ENCODE data around the gene TAS2R14.

Gene TAS2R14

DNA sequence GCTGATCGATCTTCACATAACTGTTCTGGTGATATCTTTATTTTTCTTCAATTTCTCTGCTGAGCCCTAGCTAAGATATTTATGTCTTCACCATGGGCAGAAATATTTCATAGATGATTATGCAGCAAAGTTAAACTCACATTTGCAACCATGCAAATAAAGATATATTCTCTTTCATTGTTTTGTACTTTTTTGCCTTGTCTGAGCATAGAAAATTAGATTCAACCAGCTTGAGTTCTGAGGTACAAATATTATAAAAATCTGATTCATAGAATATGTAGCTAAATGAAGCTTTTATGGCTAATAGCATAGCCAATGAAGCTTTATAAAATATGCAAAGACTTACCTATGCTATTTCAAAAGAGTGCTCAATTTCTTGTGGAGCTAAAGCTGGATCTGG is 29.6 kb downstream of the TAS2R14 start, which contains the start of gene TAS2R13:
TSS of gene TAS2R13 (minus strand) at position 101 of the 400 bp plus-strand sequence. CDS start 264 bp downstream, outside the sequence.
- H3K4me3 ChIP-seq (ENCODE audit: low read depth in 1 of 2, low read length in 1 of 2) = no peak within 1 kb of the TSS
- no peaks in the 10 kb centered on the region for H3K27me3 ChIP-seq
- no peak within 1 kb of the TSS for H3K27ac ChIP-seq
- TF ChIP-seq, protein P1, sequence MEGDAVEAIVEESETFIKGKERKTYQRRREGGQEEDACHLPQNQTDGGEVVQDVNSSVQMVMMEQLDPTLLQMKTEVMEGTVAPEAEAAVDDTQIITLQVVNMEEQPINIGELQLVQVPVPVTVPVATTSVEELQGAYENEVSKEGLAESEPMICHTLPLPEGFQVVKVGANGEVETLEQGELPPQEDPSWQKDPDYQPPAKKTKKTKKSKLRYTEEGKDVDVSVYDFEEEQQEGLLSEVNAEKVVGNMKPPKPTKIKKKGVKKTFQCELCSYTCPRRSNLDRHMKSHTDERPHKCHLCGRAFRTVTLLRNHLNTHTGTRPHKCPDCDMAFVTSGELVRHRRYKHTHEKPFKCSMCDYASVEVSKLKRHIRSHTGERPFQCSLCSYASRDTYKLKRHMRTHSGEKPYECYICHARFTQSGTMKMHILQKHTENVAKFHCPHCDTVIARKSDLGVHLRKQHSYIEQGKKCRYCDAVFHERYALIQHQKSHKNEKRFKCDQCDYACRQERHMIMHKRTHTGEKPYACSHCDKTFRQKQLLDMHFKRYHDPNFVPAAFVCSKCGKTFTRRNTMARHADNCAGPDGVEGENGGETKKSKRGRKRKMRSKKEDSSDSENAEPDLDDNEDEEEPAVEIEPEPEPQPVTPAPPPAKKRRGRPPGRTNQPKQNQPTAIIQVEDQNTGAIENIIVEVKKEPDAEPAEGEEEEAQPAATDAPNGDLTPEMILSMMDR (IDR thresholded peaks at IDR 0.05) = no peak
- H3K4me1 ChIP-seq (ENCODE audit: control insufficient read depth in 1 of 2, insufficient read depth in 1 of 2, low read depth in 1 of 2, low read length in 1 of 2) = peaks cover 0 to 4% of the 10 kb centered on the region in 2 experiments
- H3K9me3 ChIP-seq = no peaks in the 10 kb centered on the region
- H3K36me3 ChIP-seq = no peaks in the 10 kb centered on the region

- TF ChIP-seq, protein P1 (IDR thresholded peaks at IDR 0.05) = no peak
- H3K36me3 ChIP-seq = no peaks in the 10 kb centered on the region
- no peak overlapping the region for H3K27ac ChIP-seq
- peaks cover 0 to under 1% of the 10 kb centered on the region in 2 experiments for H3K4me1 ChIP-seq (ENCODE audit: control insufficient read depth in 1 of 2, insufficient read depth in 1 of 2, low read depth in 1 of 2, low read length in 1 of 2)
- H3K9me3 ChIP-seq = no peaks in the 10 kb centered on the region
- H3K4me3 ChIP-seq (ENCODE audit: low read depth in 1 of 2, low read length in 1 of 2) = no peak overlapping the region
- H3K27me3 ChIP-seq = no peaks in the 10 kb centered on the region
Observed at GRCh38 chr12:10904686-10905085, 34.4 kb downstream of the TAS2R14 start.

DNA sequence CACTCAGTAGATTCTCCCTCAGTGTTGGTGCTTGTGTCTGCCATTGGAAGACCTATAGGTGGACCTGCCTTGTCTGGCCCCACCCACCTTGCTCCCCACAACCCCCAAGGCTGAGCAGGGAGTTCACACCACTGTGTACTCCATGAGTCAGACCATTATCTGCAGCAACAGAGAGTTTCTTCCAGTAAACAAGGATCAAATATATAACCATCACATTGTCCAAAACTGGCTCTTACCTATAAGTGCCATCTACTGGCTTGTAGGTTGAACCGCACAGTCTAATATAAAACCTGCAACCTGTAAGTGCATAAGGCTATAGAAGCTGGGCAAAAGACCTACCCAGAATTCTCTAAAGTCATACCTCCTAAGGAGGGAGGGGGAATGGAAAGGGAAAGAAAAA is 37.6 kb downstream of the TAS2R14 start:
- H3K4me1 ChIP-seq (ENCODE audit: control insufficient read depth in 1 of 2, insufficient read depth in 1 of 2, low read depth in 1 of 2, low read length in 1 of 2) = no peaks in the 10 kb centered on the region
- no peak overlapping the region for H3K27ac ChIP-seq
- TF ChIP-seq, protein P1 (IDR thresholded peaks at IDR 0.05) = no peak
- no peak overlapping the region for H3K4me3 ChIP-seq (ENCODE audit: low read depth in 1 of 2, low read length in 1 of 2)
- H3K9me3 ChIP-seq = no peaks in the 10 kb centered on the region
- no peaks in the 10 kb centered on the region for H3K27me3 ChIP-seq
- no peaks in the 10 kb centered on the region for H3K36me3 ChIP-seq

DNA sequence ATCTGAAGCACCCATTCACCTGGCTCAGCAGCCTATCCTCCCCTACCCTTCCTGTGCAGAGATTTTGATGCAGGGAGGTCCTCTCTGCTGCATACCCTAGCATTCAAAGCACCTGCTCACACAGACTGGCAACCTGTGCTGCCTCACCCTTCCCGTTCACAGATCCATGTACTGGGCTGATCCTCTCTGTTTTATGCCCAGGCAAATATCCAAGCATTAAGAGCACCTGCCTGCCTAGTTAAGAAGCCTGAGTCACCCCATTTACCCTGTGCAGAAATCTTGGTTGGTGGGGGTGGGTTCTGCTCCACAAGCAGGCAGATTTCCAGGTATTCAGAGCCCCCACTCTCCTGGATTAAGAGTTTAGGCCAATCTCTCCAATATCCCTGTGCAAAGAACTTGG is 38.1 kb downstream of the TAS2R14 start:
- H3K27ac ChIP-seq = no peak overlapping the region
- TF ChIP-seq, protein P1 (IDR thresholded peaks at IDR 0.05) = no peak
- no peaks in the 10 kb centered on the region for H3K9me3 ChIP-seq
- H3K27me3 ChIP-seq = no peaks in the 10 kb centered on the region
- H3K4me3 ChIP-seq (ENCODE audit: low read depth in 1 of 2, low read length in 1 of 2) = no peak overlapping the region
- no peaks in the 10 kb centered on the region for H3K4me1 ChIP-seq (ENCODE audit: control insufficient read depth in 1 of 2, insufficient read depth in 1 of 2, low read depth in 1 of 2, low read length in 1 of 2)
- no peaks in the 10 kb centered on the region for H3K36me3 ChIP-seq

GRCh38 chr12:10900530-10900929 is 38.5 kb downstream of the TAS2R14 start:
- H3K4me3 ChIP-seq (ENCODE audit: low read depth in 1 of 2, low read length in 1 of 2) = no peak overlapping the region
- H3K9me3 ChIP-seq = no peaks in the 10 kb centered on the region
- TF ChIP-seq, protein P1 (IDR thresholded peaks at IDR 0.05) = no peak
- no peaks in the 10 kb centered on the region for H3K36me3 ChIP-seq
- H3K27ac ChIP-seq = no peak overlapping the region
- H3K27me3 ChIP-seq = no peaks in the 10 kb centered on the region
- no peaks in the 10 kb centered on the region for H3K4me1 ChIP-seq (ENCODE audit: control insufficient read depth in 1 of 2, insufficient read depth in 1 of 2, low read depth in 1 of 2, low read length in 1 of 2)

- Histone ChIP-seq H3K9me3 (no peaks in the 10 kb centered on the region), H3K27ac (no peak overlapping the region), H3K36me3 (no peaks in the 10 kb centered on the region), H3K4me3 (ENCODE audit: low read depth in 1 of 2, low read length in 1 of 2) (no peak overlapping the region), H3K27me3 (no peaks in the 10 kb centered on the region), H3K4me1 (ENCODE audit: control insufficient read depth in 1 of 2, insufficient read depth in 1 of 2, low read depth in 1 of 2, low read length in 1 of 2) (no peaks in the 10 kb centered on the region)
- TF ChIP-seq, protein P1 (IDR thresholded peaks at IDR 0.05) = no peak
Observed at GRCh38 chr12:10896854-10897253, 42.2 kb downstream of the TAS2R14 start.
